ENCODE measurements around the gene PROM1. TPM values are rescaled to one million over a fixed set of nuclear protein-coding genes. Genes with fewer than 3 reads are reported as not detected.

The PROM1 gene
- polyA plus RNA-seq, 4 donors: 0.45 to 32.9 (median 4.8) TPM

DNA sequence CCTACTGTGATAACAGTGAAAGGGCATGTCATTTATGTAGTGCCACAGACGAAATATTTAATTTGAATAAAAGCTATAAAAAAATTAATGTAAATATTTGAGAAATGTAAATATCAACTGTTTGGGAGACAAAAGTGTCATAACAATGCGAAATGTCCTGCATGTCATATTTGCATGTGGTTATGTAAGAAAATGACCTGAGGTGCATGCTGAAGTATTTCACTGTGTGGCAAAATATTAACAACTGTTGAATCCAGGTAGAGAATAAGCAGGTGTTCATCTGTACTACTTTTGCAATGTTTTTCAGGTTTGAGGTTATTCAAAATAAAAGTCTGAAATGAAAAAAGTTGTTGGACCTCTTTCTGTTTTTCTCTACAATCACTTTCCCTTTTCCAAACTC, 30.9 kb downstream of the PROM1 start:
- no peak for FAIRE-seq
- no peak for DNase-seq
- Histone ChIP-seq H3K36me3 (ENCODE audit: control insufficient read depth in 3 of 3, insufficient read depth in 2 of 3, low read depth in 1 of 3, low read length in 3 of 3) (no peaks in the 10 kb centered on the region), H3K9me3 (ENCODE audit: control insufficient read depth in 2 of 2, insufficient read depth in 1 of 2, low read depth in 1 of 2, low read length in 1 of 2) (no peaks in the 10 kb centered on the region), H3K4me1 (ENCODE audit: control insufficient read depth in 3 of 3, insufficient read depth in 2 of 3, low read depth in 1 of 3, low read length in 2 of 3) (peaks cover 0 to 7% (median 0%) of the 10 kb centered on the region in 3 donors), H3K4me3 (ENCODE audit: low read depth in 1 of 3, low read length in 3 of 3) (no peak overlapping the region), H3K27ac (ENCODE audit: low read depth in 1 of 3, low read length in 2 of 3) (no peak overlapping the region), H3K27me3 (ENCODE audit: control insufficient read depth in 3 of 3, insufficient read depth in 3 of 3, low read length in 3 of 3) (no peaks in the 10 kb centered on the region)
- 72 to 78% (median 76%) methylated on average over 2 of the region's 2 CpGs for WGBS, 3 donors

DNA sequence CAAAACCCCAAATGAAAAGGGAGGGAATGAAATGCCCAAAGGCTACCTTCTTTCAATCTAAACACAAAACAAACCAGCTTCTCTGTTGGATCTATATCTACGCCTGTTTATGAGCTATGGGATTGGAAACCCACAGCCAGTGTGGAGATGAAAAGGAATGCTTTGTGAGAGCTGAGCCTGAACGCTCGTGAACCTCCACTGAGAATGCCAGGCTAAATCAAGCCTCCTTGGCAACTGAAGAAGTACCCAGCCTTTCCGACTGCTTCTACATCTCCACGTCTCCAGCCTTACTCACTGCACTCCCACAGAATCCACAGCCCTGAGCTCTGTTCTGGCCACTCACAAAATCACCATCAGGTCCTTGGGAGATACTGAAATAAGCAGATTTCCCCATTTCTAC, 31.8 kb downstream of the PROM1 start:
- 79 to 89% (median 84%) methylated on average over 5 of the region's 5 CpGs for WGBS, 3 donors
- no peak for FAIRE-seq

DNA sequence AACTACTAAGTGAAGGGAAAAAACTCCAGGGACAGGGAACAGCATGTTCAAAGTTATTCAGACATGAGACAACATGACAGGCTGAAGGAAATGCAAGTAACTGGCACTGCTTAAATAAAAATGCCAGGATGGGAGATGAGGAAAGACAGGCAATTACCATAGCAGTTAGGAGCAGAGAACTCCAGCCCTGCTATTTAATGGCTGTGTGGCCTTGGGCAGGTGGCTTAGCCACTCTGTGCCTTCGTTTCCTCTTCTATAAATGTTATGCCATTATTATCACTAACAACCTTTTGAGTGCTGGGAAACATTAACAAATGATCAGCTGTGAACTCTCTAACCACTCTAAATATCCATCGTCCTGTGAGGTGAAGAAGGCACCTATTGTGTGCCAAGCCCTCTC, 32.7 kb downstream of the PROM1 start:
- Histone ChIP-seq H3K9me3 (ENCODE audit: control insufficient read depth in 2 of 2, insufficient read depth in 1 of 2, low read depth in 1 of 2, low read length in 1 of 2) (no peaks in the 10 kb centered on the region), H3K27ac (ENCODE audit: low read depth in 1 of 3, low read length in 2 of 3) (no peak overlapping the region), H3K4me1 (ENCODE audit: control insufficient read depth in 3 of 3, insufficient read depth in 2 of 3, low read depth in 1 of 3, low read length in 2 of 3) (peaks cover 0 to 1% (median 0%) of the 10 kb centered on the region in 3 donors), H3K27me3 (ENCODE audit: control insufficient read depth in 3 of 3, insufficient read depth in 3 of 3, low read length in 3 of 3) (no peaks in the 10 kb centered on the region), H3K4me3 (ENCODE audit: low read depth in 1 of 3, low read length in 3 of 3) (no peak overlapping the region), H3K36me3 (ENCODE audit: control insufficient read depth in 3 of 3, insufficient read depth in 2 of 3, low read depth in 1 of 3, low read length in 3 of 3) (no peaks in the 10 kb centered on the region)
- WGBS, 3 donors: 70 to 84% (median 72%) methylated on average over 2 of the region's 2 CpGs
- no peak for FAIRE-seq
- no peak for DNase-seq

More for the DNA sequence above, 31.8 kb downstream of the PROM1 start:
- no peak for DNase-seq
- no peaks in the 10 kb centered on the region for H3K9me3 ChIP-seq (ENCODE audit: control insufficient read depth in 2 of 2, insufficient read depth in 1 of 2, low read depth in 1 of 2, low read length in 1 of 2)
- no peak overlapping the region for H3K4me3 ChIP-seq (ENCODE audit: low read depth in 1 of 3, low read length in 3 of 3)
- no peaks in the 10 kb centered on the region for H3K27me3 ChIP-seq (ENCODE audit: control insufficient read depth in 3 of 3, insufficient read depth in 3 of 3, low read length in 3 of 3)
- H3K4me1 ChIP-seq (ENCODE audit: control insufficient read depth in 3 of 3, insufficient read depth in 2 of 3, low read depth in 1 of 3, low read length in 2 of 3): peaks cover 0 to 7% (median 0%) of the 10 kb centered on the region in 3 donors
- no peaks in the 10 kb centered on the region for H3K36me3 ChIP-seq (ENCODE audit: control insufficient read depth in 3 of 3, insufficient read depth in 2 of 3, low read depth in 1 of 3, low read length in 3 of 3)
- no peak overlapping the region for H3K27ac ChIP-seq (ENCODE audit: low read depth in 1 of 3, low read length in 2 of 3)

DNA sequence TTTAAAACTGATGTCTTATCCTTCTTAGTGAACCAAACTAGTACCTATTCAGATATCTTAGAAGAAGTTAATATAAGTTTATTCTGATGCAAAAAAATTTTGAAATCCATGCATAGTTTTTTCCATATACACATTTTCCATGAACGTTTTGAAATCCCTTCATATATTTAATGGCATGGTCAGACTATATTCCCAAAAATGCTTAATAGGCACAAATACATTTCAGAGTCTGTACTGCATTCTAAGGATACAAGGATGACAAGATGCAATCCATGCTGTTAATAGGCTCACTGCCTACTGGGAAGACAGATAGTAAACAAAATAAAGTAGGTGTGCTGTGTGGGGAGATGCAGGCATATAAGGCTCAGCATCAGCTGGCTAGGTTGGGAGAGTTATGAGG, 33.2 kb downstream of the PROM1 start:
- no peaks in the 10 kb centered on the region for H3K9me3 ChIP-seq (ENCODE audit: control insufficient read depth in 2 of 2, insufficient read depth in 1 of 2, low read depth in 1 of 2, low read length in 1 of 2)
- WGBS, 3 donors: 59 to 65% (median 59%) methylated on average over 1 of the region's 1 CpG

DNA sequence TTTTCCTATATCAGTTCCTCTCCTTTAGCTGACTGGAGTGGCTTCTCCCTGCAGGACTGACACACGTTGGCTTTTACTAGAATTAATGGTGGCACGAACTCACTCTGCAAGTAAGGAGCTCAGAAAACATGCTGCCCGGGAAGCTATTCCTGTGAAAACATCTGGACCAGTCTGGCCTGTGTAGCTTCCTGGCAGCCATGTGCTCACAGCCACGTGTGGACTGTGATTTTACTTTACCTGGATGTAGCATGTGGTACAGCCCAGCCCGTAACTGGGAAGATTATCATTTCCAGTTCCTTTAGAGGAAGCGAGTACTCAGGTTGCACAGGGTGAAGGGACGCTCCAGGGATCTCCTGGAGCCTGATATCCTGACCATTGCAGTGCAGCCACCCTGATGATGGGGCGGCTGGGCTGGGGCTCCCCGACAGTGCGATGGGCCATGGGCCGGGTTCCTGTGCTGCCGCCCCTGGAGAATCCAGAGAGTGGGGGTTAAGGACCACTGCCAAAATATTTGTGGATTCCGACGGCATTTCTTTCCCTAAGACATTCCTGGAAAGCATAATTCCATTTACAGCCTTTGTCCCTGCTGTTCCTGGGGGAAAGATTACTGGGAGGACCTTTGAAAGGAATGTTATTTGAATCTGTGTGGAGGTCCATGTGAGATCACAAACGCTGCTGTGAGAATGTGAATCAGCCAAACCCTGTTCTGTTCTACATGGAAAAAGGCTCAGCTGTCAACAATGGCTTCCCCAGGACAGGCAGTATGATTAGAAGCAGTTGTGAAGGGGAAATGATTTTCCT, 35.0 kb downstream of the PROM1 start:
- H3K27me3 ChIP-seq (ENCODE audit: control insufficient read depth in 3 of 3, insufficient read depth in 3 of 3, low read length in 3 of 3): no peaks in the 10 kb centered on the region
- H3K27ac ChIP-seq (ENCODE audit: low read depth in 1 of 3, low read length in 2 of 3): no peak overlapping the region
- H3K4me1 ChIP-seq (ENCODE audit: control insufficient read depth in 3 of 3, insufficient read depth in 2 of 3, low read depth in 1 of 3, low read length in 2 of 3): no peaks in the 10 kb centered on the region
- H3K36me3 ChIP-seq (ENCODE audit: control insufficient read depth in 3 of 3, insufficient read depth in 2 of 3, low read depth in 1 of 3, low read length in 3 of 3): no peaks in the 10 kb centered on the region
- no peak overlapping the region for H3K4me3 ChIP-seq (ENCODE audit: low read depth in 1 of 3, low read length in 3 of 3)
- no peak for FAIRE-seq
- no peak for DNase-seq
- 71 to 79% (median 77%) methylated on average over 15 of the region's 15 CpGs for WGBS, 3 donors
- no peaks in the 10 kb centered on the region for H3K9me3 ChIP-seq (ENCODE audit: control insufficient read depth in 2 of 2, insufficient read depth in 1 of 2, low read depth in 1 of 2, low read length in 1 of 2)

More for the DNA sequence above, 33.2 kb downstream of the PROM1 start:
- FAIRE-seq: no peak
- H3K4me1 ChIP-seq (ENCODE audit: control insufficient read depth in 3 of 3, insufficient read depth in 2 of 3, low read depth in 1 of 3, low read length in 2 of 3): no peaks in the 10 kb centered on the region
- no peaks in the 10 kb centered on the region for H3K27me3 ChIP-seq (ENCODE audit: control insufficient read depth in 3 of 3, insufficient read depth in 3 of 3, low read length in 3 of 3)
- no peak overlapping the region for H3K4me3 ChIP-seq (ENCODE audit: low read depth in 1 of 3, low read length in 3 of 3)
- DNase-seq: no peak
- H3K36me3 ChIP-seq (ENCODE audit: control insufficient read depth in 3 of 3, insufficient read depth in 2 of 3, low read depth in 1 of 3, low read length in 3 of 3): no peaks in the 10 kb centered on the region
- no peak overlapping the region for H3K27ac ChIP-seq (ENCODE audit: low read depth in 1 of 3, low read length in 2 of 3)

DNA sequence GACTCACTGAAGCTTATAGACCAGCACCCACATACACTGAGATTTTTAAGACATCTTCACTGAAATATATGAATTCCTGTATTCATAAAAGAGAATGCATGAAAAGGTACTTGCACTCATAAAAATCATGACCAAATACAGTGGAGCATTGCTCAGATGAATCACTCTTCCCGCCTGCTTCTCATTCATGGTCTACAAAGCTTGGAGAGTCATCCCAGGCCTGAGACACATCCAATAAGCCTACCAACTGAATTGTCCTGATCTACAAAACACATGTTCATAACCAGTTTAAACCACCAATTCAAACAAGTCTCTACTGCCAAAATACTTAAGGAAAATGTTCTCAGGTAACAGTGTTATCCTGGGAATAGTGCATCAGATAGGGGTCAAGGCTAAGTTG, 38.1 kb downstream of the PROM1 start:
- no peaks in the 10 kb centered on the region for H3K36me3 ChIP-seq (ENCODE audit: control insufficient read depth in 3 of 3, insufficient read depth in 2 of 3, low read depth in 1 of 3, low read length in 3 of 3)
- H3K9me3 ChIP-seq (ENCODE audit: control insufficient read depth in 2 of 2, insufficient read depth in 1 of 2, low read depth in 1 of 2, low read length in 1 of 2): no peaks in the 10 kb centered on the region
- H3K4me3 ChIP-seq (ENCODE audit: low read depth in 1 of 3, low read length in 3 of 3): no peak overlapping the region
- WGBS, 3 donors: 94 to 100% (median 100%) methylated on average over 1 of the region's 1 CpG
- DNase-seq (no peak), FAIRE-seq (no peak)
- H3K27me3 ChIP-seq (ENCODE audit: control insufficient read depth in 3 of 3, insufficient read depth in 3 of 3, low read length in 3 of 3): no peaks in the 10 kb centered on the region
- no peaks in the 10 kb centered on the region for H3K4me1 ChIP-seq (ENCODE audit: control insufficient read depth in 3 of 3, insufficient read depth in 2 of 3, low read depth in 1 of 3, low read length in 2 of 3)
- no peak overlapping the region for H3K27ac ChIP-seq (ENCODE audit: low read depth in 1 of 3, low read length in 2 of 3)

DNA sequence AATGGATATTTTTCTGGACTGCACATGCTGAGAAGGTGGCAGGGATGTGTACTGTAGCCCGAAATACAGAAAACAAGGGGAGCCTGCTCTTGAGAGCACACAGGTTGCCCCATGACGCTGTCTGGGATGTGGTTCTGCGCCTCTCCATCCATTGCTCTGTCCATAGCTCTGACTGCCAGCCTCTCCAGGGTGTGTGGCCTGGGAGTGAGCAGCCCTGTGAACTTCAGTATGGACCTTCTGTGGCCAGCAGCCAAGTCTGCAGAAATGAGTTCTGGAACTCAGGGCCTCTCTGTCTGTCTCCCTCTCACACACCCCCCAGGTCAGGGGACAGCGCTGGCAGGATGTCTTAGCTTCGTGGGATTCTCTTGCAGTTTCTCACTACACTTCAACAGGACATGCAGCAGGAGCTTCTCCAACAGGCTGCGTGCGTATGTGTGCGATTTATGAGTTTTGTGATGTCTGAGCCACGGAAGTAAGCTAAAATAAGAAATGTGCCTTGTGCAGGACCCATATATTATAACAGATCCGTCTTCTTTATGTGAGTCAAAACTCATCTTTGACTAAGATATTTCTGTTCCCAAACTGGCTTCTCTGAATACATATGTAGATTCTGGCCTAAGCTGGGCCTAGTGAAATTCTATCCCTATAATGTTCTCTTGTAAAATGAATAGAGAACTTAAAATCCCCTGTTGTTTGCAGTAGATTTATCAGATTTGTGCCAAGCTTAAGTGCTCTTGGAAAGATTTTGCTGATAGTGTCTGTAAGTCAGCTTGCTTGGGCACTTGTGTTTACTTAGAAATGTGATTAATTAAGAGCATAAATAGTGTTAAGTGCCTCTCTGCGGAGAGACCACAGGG, 40.0 kb downstream of the PROM1 start:
- 67 to 84% (median 84%) methylated on average over 11 of the region's 11 CpGs for WGBS, 3 donors
- Histone ChIP-seq H3K4me1 (ENCODE audit: control insufficient read depth in 3 of 3, insufficient read depth in 2 of 3, low read depth in 1 of 3, low read length in 2 of 3) (no peaks in the 10 kb centered on the region), H3K27me3 (ENCODE audit: control insufficient read depth in 3 of 3, insufficient read depth in 3 of 3, low read length in 3 of 3) (no peaks in the 10 kb centered on the region), H3K4me3 (ENCODE audit: low read depth in 1 of 3, low read length in 3 of 3) (no peak overlapping the region), H3K9me3 (ENCODE audit: control insufficient read depth in 2 of 2, insufficient read depth in 1 of 2, low read depth in 1 of 2, low read length in 1 of 2) (no peaks in the 10 kb centered on the region), H3K27ac (ENCODE audit: low read depth in 1 of 3, low read length in 2 of 3) (peak overlapping the region in 1 of 3 donors; percentile 45), H3K36me3 (ENCODE audit: control insufficient read depth in 3 of 3, insufficient read depth in 2 of 3, low read depth in 1 of 3, low read length in 3 of 3) (no peaks in the 10 kb centered on the region)
- no peak for FAIRE-seq
- no peak for DNase-seq

DNA sequence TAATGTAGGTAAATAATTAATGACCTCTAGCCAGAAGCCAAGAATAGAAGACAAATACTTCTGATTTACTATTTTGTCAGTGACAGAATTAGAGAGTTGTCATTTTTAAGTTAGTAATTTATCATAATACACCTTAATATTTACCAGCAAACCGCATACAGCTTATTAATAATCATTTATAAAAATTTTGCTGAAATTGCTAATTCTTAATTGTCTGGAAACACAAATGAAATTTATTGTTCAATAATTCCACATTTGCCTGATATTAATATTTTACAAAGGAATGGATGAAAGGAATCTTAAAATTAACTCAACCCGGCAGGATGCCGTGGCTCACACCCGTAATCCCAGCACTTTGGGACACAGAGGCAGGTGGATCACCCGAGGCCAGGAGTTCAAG, 44.7 kb downstream of the PROM1 start:
- H3K27me3 ChIP-seq (ENCODE audit: control insufficient read depth in 3 of 3, insufficient read depth in 3 of 3, low read length in 3 of 3): no peaks in the 10 kb centered on the region
- WGBS, 3 donors: 84 to 96% (median 96%) methylated on average over 5 of the region's 5 CpGs
- no peaks in the 10 kb centered on the region for H3K9me3 ChIP-seq (ENCODE audit: control insufficient read depth in 2 of 2, insufficient read depth in 1 of 2, low read depth in 1 of 2, low read length in 1 of 2)
- H3K4me3 ChIP-seq (ENCODE audit: low read depth in 1 of 3, low read length in 3 of 3): no peak overlapping the region
- no peaks in the 10 kb centered on the region for H3K36me3 ChIP-seq (ENCODE audit: control insufficient read depth in 3 of 3, insufficient read depth in 2 of 3, low read depth in 1 of 3, low read length in 3 of 3)
- H3K4me1 ChIP-seq (ENCODE audit: control insufficient read depth in 3 of 3, insufficient read depth in 2 of 3, low read depth in 1 of 3, low read length in 2 of 3): no peaks in the 10 kb centered on the region
- FAIRE-seq (no peak), DNase-seq (no peak)
- no peak overlapping the region for H3K27ac ChIP-seq (ENCODE audit: low read depth in 1 of 3, low read length in 2 of 3)

Measured in small intestine (tissue), 7 donors.